Suprapubic skin (tissue), 3 donors: Measurements from ENCODE around the gene CLEC2A.

Experiments
- CTCF ChIP-seq, 2 donors: fragments of 200-600 bp in 1 of 2; fragments of 450-650 bp in 1 of 2; sonication (generic) in 1 of 2; IDR thresholded peaks; one replicate each; pipeline ENCODE4 v1.5.1; 2016 to 2019; ENCODE audit warnings: antibody characterized with exemption in 2 of 2, mild to moderate bottlenecking in 1 of 2, moderate library complexity in 1 of 2
- EP300 ChIP-seq: sonication (generic); formaldehyde crosslinking; IDR thresholded peaks from one replicate; pipeline ENCODE4 v1.6.1; 2017; ENCODE audit warnings: antibody characterized with exemption
- POLR2A ChIP-seq, 2 donors: fragments of 450-650 bp; IDR thresholded peaks; one replicate each; pipeline ENCODE4 v1.6.1; 2017; ENCODE audit warnings: antibody characterized with exemption in 2 of 2, mild to moderate bottlenecking in 2 of 2, moderate library complexity in 2 of 2

- TF ChIP-seq POLR2A (IDR thresholded peaks at IDR 0.05) = no peak
- TF ChIP-seq CTCF (IDR thresholded peaks at IDR 0.05) = no peak
- no peak for TF ChIP-seq EP300
Measured at GRCh38 chr12:9881988-9882387, 50.2 kb downstream of the CLEC2A start.
